GM19467 (cell line): ENCODE data around the gene MEPE.

Experiments used
- ATAC-seq: cut with Tn5 transposase; IDR thresholded peaks from one replicate; pipeline ENCODE4 v1.9.1; 2021; ENCODE audit warnings: mild to moderate bottlenecking, moderate library complexity; ENCODE audit not compliant: unreplicated experiment

The MEPE gene

GRCh38 chr4:87840149-87840548 is 7.4 kb downstream of the MEPE start:
- ATAC-seq = no peak

- no peak for ATAC-seq
These were observed 11.2 kb downstream of the MEPE start for GRCh38 chr4:87843936-87844335.

DNA sequence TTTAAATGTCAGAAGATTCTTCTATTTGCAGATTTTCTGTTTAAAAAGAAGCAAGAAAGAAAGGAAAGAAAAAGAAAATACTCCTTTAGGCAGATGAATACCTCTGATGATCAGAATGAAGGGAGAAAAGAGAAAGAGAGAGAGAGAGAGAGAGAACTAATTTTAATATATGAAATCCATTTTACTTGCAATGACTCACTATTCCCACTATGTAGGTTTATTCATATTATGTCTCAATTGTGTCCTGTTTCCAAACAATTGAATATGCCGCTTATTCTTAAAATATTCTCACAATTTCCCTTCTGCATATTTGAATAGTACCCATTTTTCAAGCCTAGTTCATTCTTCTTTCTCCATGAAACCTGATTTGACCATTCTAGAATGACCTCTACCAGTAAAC is 11.7 kb downstream of the MEPE start:
- no peak for ATAC-seq

DNA sequence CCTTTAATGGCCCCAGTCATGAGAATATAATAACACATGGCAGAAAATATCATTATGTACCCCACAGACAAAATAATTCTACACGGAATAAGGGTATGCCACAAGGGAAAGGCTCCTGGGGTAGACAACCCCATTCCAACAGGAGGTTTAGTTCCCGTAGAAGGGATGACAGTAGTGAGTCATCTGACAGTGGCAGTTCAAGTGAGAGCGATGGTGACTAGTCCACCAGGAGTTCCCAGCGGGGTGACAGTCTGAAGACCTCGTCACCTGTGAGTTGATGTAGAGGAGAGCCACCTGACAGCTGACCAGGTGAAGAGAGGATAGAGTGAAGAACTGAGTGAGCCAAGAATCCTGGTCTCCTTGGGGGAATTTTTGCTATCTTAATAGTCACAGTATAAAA is 13.5 kb downstream of the MEPE start:
- no peak for ATAC-seq

DNA sequence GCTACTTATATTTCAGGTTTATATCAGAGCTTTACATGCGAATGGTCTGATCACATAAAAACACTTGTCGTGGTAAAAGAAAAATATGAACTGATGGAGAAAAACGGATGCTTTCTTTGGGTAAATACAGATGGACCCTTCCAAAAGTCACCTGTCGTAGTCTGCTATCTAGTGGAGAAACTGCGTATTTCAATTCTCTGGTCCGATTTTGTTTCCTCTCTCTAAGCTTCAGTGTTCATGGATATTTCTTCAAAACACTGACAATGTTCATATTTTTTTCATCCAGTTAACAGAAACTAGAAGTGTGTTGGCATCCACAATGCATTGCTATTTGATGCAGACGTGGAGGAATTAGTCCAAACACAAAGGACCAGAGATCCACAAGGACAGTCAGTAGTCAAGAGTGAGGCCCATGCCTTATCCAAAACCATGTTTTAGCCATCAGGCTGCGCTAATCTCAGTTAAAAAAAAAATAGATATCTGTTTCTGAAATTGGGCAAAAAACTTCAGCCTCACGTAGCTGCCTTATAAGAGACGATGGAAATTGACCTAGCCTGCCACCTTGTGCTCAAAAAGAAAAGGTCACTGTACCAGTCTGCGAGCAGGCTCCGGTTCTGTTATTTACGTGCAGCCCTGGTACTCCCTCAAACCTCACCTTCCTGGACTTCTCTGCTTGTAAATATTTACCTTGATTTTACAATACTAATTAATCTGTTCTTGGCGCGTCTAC is 16.0 kb downstream of the MEPE start:
- peak; percentile 75 for ATAC-seq

GRCh38 chr4:87849612-87850011 is 16.8 kb downstream of the MEPE start:
- no peak for ATAC-seq

DNA sequence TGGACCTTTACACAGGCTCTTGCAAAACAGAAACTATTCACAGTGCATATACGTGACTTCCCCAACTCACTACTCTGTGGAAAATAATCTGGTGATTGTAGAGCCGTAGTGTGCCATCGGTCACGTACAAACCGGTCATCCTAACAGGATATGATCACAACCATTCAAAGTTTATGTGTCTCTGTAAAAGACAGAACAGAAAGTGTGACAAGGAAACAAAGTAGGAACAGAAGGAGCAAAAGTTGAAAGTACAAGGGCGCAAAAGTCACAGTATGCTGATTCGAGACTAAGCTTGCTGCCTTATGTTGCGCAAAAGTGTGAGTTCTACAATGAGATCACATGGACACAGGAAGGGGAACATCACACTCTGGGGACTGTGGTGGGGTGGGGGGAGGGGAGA is 18.6 kb downstream of the MEPE start:
- ATAC-seq = no peak

- no peak for ATAC-seq
These were observed 19.2 kb downstream of the MEPE start for GRCh38 chr4:87851953-87852352.

DNA sequence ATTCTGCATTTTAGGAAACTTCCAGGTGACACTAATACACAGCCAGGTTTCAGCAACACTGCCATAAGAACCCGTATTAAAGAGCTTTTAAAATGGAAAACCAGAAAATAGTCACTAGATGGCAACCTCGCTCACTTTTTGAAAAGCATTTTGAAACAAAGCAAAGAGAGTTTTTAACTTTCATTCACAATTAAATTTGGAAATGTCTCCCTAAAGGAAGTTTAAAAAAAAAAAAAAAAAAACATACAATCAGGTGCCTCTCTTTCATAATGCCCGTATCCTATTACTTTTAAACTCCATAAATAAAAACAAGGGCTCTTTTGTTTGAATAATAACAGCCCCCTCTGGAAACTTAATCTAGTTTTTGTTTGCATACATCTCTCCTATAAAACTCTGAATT is 20.3 kb downstream of the MEPE start:
- ATAC-seq = no peak

- ATAC-seq = no peak
These were observed 21.1 kb downstream of the MEPE start for GRCh38 chr4:87853891-87854290.

DNA sequence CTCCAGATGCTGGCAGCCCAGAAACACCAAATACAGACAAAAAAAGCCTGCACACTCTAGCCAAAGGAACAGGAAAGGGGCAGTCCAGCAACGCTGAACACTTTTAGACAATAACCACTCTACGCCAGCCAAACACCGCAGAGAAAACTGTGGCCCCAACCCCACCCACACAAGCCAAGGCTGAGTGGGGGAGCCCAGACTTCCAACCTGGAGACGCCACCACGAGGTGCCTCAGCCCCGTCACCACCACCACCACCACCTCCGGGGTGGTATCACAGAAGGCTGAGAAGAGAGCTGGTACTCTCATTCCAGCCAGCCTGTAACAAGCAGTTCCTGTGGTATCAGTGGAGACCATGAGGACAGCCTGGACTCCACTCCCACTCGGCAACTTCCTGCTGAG is 22.8 kb downstream of the MEPE start:
- ATAC-seq = no peak

DNA sequence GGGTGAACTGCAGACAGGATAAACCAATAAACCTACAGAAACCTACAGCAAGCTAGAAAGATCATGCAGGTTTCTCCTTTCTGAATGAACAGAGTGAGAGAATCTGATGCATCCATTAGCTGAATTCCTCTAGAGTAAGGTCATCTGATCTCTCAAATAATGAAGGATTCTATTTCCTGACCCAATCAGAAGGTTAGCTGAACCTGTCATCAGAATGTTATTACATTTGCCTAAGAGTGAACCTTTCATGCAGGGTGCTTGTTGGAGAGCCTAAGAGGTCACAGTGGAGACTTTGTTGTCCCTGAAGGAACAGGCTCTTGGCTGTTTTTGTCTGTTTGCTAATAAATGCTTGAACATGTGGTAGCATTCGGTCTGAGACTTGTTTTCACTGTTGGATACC is 24.0 kb downstream of the MEPE start:
- ATAC-seq = no peak

- ATAC-seq = no peak
These were observed 25.0 kb downstream of the MEPE start for GRCh38 chr4:87857789-87858188.

GRCh38 chr4:87862236-87862635 is 29.5 kb downstream of the MEPE start:
- no peak for ATAC-seq

- no peak for ATAC-seq
These were observed 30.7 kb downstream of the MEPE start for GRCh38 chr4:87863486-87863885.

DNA sequence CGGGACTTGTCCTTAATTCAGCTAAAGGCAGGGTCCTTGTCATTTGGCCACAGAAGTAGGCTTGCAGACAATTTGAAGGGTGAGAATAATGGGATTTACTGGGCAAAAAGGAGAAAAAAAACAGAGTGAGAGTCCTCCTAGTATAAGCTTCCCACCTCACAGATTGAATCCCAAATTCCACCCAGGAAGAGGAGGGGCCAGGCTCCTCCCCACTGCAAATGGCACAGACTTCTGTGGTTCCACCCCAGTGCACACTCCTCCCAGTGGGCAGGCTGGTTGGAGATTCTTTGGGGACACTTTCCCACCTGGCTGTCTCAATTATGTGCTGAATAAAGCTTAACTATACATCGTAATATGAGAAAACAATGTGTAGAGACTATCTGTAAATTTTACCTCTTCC is 31.6 kb downstream of the MEPE start:
- no peak for ATAC-seq

- ATAC-seq = no peak
These were observed 32.5 kb downstream of the MEPE start for GRCh38 chr4:87865288-87865687.

GRCh38 chr4:87865960-87866598 is 33.3 kb downstream of the MEPE start:
- no peak for ATAC-seq

DNA sequence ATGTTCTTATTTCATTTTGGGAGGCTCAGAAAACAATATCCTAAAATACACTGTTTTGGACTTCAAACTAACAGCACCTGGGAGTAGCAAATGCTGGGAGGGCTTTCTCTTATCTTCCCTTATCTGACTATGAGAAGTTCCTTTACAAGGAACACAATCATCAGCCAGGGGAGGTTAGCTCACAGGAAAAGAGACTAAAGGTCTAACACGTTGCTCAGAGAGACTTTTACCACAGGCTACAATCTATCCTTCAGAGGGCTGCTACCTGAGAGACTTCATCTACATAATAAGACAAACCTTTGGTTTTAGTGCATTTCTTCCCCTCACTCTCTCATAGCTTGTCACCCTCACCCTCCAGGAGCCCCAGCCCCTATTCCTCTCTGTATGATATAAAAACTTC is 35.8 kb downstream of the MEPE start:
- ATAC-seq = no peak

GRCh38 chr4:87872028-87872427 is 39.3 kb downstream of the MEPE start:
- no peak for ATAC-seq

DNA sequence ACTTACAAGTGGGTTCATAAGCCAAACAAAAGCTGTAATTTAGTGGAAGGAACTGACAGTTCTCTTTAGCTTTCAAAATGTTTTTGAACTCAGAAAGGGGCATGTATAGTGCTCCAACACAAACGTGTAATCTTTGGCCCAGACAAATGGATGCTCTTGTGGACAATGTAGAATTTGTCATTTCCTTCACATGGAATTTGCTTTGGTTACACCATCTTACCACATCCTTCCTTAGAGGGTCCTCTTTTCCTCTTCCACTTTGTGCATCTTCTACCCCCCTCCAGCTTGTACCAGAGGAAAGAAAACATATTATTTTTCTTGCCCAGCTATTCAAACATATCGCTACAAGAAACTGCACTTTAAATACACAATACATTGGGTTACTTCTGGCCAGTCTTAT is 42.4 kb downstream of the MEPE start:
- ATAC-seq = no peak

- no peak for ATAC-seq
These were observed 47.3 kb downstream of the MEPE start for GRCh38 chr4:87880106-87880505.

- ATAC-seq = no peak
These were observed 48.3 kb downstream of the MEPE start for GRCh38 chr4:87881115-87881514.
